GM10248 (cell line): ENCODE data around the gene PLEKHA6.

Experiments
- CTCF ChIA-PET: fragments of 300-600 bp; sonication (Branson Sonifier 250); formaldehyde crosslinking; extraction: SDS; loops from one replicate; lab custom pipeline; 2021; ENCODE audit warnings: antibody characterized with exemption; lab: Yijun Ruan, JAX
- POLR2A ChIA-PET: fragments of 350-650 bp; sonication (Branson Sonifier 250); formaldehyde crosslinking; extraction: SDS; loops from one replicate; lab custom pipeline; 2020; ENCODE audit warnings: antibody characterized with exemption; lab: Yijun Ruan, JAX
- DNase-seq: peaks from one replicate; pipeline ENCODE4 v3.0.0; 2012; ENCODE audit errors: extremely low spot score
- CTCF ChIP-seq: IDR thresholded peaks from 2 replicates; pipeline ENCODE4 v1.5.1; 2012; ENCODE audit warnings: mild to moderate bottlenecking, low read depth; ENCODE audit errors: extremely low read depth, missing control alignments, control extremely low read depth

The PLEKHA6 gene

GRCh38 chr1:204260601-204261197, 99.0 kb downstream of the PLEKHA6 start:
- CTCF ChIA-PET: interaction anchor here (1.4 to 1.5 kb wide), 2 partner anchors 23 to 102 kb away, joined by 3 read pairs; no protein-coding TSS in a partner anchor
- POLR2A ChIA-PET: no interaction called here
- TF ChIP-seq CTCF: no peak

GRCh38 chr1:204259782-204260181, 99.9 kb downstream of the PLEKHA6 start:
- ChIA-PET POLR2A (no interaction called here), CTCF (interaction anchor here (1.3 to 1.8 kb wide), 4 partner anchors 13 to 118 kb away, joined by 3 to 6 read pairs (median 3); no protein-coding TSS in a partner anchor)
- no peak for TF ChIP-seq CTCF
- no peak for DNase-seq

More at GRCh38 chr1:204260601-204261197, 99.0 kb downstream of the PLEKHA6 start:
- no peak for DNase-seq

- no peak for TF ChIP-seq CTCF
- DNase-seq: no peak
- POLR2A ChIA-PET: no interaction called here
- CTCF ChIA-PET: interaction anchor here (1.0 to 3.6 kb wide), 11 partner anchors 13 to 244 kb away, joined by 3 to 28 read pairs (median 5); no protein-coding TSS in a partner anchor
These were observed 100.5 kb downstream of the PLEKHA6 start for GRCh38 chr1:204259196-204259595.

GRCh38 chr1:204258213-204259115, 101.3 kb downstream of the PLEKHA6 start:
- peak; percentile 51 for TF ChIP-seq CTCF
- DNase-seq: peak; percentile 74
- CTCF ChIA-PET: interaction anchor here (0.8 to 3.6 kb wide), 12 partner anchors 12 to 245 kb away, joined by 3 to 28 read pairs (median 5); no protein-coding TSS in a partner anchor
- POLR2A ChIA-PET: no interaction called here

- no peak for TF ChIP-seq CTCF
- no peak for DNase-seq
- POLR2A ChIA-PET: no interaction called here
- CTCF ChIA-PET: interaction anchor here (0.7 to 3.6 kb wide), 6 partner anchors 9 to 246 kb away, joined by 3 to 28 read pairs (median 6); no protein-coding TSS in a partner anchor
These were observed 102.3 kb downstream of the PLEKHA6 start for GRCh38 chr1:204257446-204257845.

- POLR2A ChIA-PET: no interaction called here
- CTCF ChIA-PET: interaction anchor here (1.1 to 3.6 kb wide), 2 partner anchors 14 to 107 kb away, joined by 3 to 28 read pairs; no protein-coding TSS in a partner anchor
- no peak for TF ChIP-seq CTCF
- DNase-seq: no peak
These were observed 103.2 kb downstream of the PLEKHA6 start for GRCh38 chr1:204256531-204256930.
